T-cell (primary cell): ENCODE results near the gene C1QTNF9. TPM values are rescaled to one million over a fixed set of nuclear protein-coding genes. Genes with fewer than 3 reads are reported as not detected.

ENCODE experiments used
- ATAC-seq, 4 experiments: fragments of 200-7000 bp in 3 of 4; fragments of 150-1000 bp in 1 of 4; cut with Tn5 transposase; replicated peaks in 1 of 4; 1 replicate in 3 of 4; 2 replicates in 1 of 4; pipeline ENCODE4 v1.10.0; 2021; ENCODE audit warnings: moderate library complexity in 3 of 4, mild to moderate bottlenecking in 2 of 4, moderate number of reproducible peaks in 1 of 4
- CTCF ChIA-PET, 2 donors: fragments of 300-600 bp; sonication (Branson Sonifier 250); formaldehyde crosslinking; loops; one replicate each; lab custom pipeline; 2022; ENCODE audit warnings: antibody characterized with exemption in 2 of 2; lab: Charles Lee
- POLR2A ChIA-PET, 2 donors: fragments of 300-600 bp; sonication (Branson Sonifier 250); formaldehyde crosslinking; loops; one replicate each; lab custom pipeline; 2022; ENCODE audit warnings: antibody characterized with exemption in 2 of 2; lab: Charles Lee
- DNase-seq, 35 experiments: peaks; one replicate each; pipeline versions ENCODE4 v3.0.0 to v3.0.0-alpha.2; 2013 to 2023
- H3K27ac ChIP-seq: one replicate; pipeline ENCODE4 v1.5.1; 2013; ENCODE audit warnings: low read length
- H3K27me3 ChIP-seq, 2 experiments: replicated peaks in 1 of 2; 1 replicate in 1 of 2; 2 replicates in 1 of 2; pipeline versions ENCODE4 v1.6.1 to v1.7.0; 2013; ENCODE audit warnings: low read length in 1 of 2, mixed read lengths in 1 of 2; ENCODE audit not compliant: control insufficient read depth in 2 of 2, insufficient read depth in 2 of 2; ENCODE audit errors: extremely low read depth in 1 of 2
- H3K36me3 ChIP-seq, 2 donors: 1 replicate in 1 of 2; 2 replicates in 1 of 2; pipeline versions ENCODE4 v1.6.1 to v1.7.0; 2013; ENCODE audit warnings: low read length in 1 of 2; ENCODE audit not compliant: control insufficient read depth in 2 of 2, insufficient read depth in 1 of 2; ENCODE audit errors: extremely low read depth in 1 of 2
- H3K4me1 ChIP-seq, 2 experiments: 1 replicate in 1 of 2; 2 replicates in 1 of 2; pipeline versions ENCODE4 v1.6.1 to v1.7.0; 2013; ENCODE audit warnings: low read length in 2 of 2, mixed read lengths in 1 of 2; ENCODE audit not compliant: insufficient read depth in 2 of 2, control insufficient read depth in 1 of 2; ENCODE audit errors: extremely low read depth in 1 of 2
- H3K4me3 ChIP-seq, 2 donors: 1 replicate in 1 of 2; 2 replicates in 1 of 2; pipeline versions ENCODE4 v1.5.1 to v1.7.0; 2013; ENCODE audit warnings: mild to moderate bottlenecking in 2 of 2, low read length in 1 of 2, moderate library complexity in 1 of 2; ENCODE audit not compliant: control insufficient read depth in 1 of 2; ENCODE audit errors: extremely low read depth in 1 of 2
- H3K9me3 ChIP-seq: 2 replicates; pipeline ENCODE4 v1.7.0; 2013
- H3K27ac Mint-ChIP-seq, 2 donors: one replicate each; pipeline ENCODE4 v1.8.0; 2020 to 2021; ENCODE audit warnings: mild to moderate bottlenecking in 2 of 2, mixed read lengths in 2 of 2
- H3K27me3 Mint-ChIP-seq, 2 donors: one replicate each; pipeline ENCODE4 v1.8.0; 2021 to 2022; ENCODE audit warnings: mixed read lengths in 2 of 2
- H3K36me3 Mint-ChIP-seq: one replicate; pipeline ENCODE4 v1.8.0; 2021; ENCODE audit warnings: mixed read lengths
- H3K4me1 Mint-ChIP-seq, 3 donors: one replicate each; pipeline ENCODE4 v1.8.0; 2020 to 2022; ENCODE audit warnings: mixed read lengths in 3 of 3, mild to moderate bottlenecking in 1 of 3
- H3K4me3 Mint-ChIP-seq, 3 donors: one replicate each; pipeline ENCODE4 v1.8.0; 2020 to 2022; ENCODE audit warnings: mild to moderate bottlenecking in 3 of 3, mixed read lengths in 3 of 3, moderate library complexity in 3 of 3
- H3K9me3 Mint-ChIP-seq, 3 donors: one replicate each; pipeline ENCODE4 v1.8.0; 2020 to 2022; ENCODE audit warnings: mixed read lengths in 3 of 3
- WGBS: methylation state at CpG from one replicate; pipeline ENCODE4 v1.1.5; 2013; ENCODE audit warnings: missing lambda C conversion rate; ENCODE audit not compliant: insufficient coverage; 5-methylcytosine and 5-hydroxymethylcytosine counted together
- total RNA-seq, 35 experiments: library from RNA in 6 of 35; stranded (reverse) in 6 of 35; fragments of 120-200 nt in 1 of 35; gene quantifications; one replicate each; pipeline versions ENCODE4 v1.2.1 to v1.2.4 and lab custom pipeline; 2013 to 2026

Gene C1QTNF9
- total RNA-seq, 5 donors from 2014 or later (not counting 1 experiment from before 2014, with no cell fraction given) = 0.23 TPM; not detected in 4

DNA sequence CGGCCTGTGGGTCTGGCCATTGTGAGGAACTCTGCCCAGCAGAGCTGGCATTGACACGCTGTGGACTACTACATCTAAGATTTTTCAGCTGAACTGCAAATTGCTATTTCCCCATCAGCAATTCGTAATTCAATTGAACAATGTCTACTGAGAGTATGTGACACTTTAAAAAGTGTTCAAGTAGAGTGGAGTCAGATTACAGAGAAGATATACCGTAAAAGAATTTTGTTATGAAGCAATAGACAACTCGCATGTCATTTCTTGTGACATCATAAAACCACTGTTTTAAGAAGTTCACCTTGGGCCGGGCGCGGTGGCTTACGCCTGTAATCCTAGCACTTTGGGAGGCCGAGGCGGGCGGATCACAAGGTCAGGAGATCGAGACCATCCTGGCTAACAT lies 32.5 kb upstream of the C1QTNF9 start:
- Mint-ChIP-seq H3K4me3 (peak overlapping the region in 1 of 3 donors; percentile 59), H3K27ac (peak overlapping the region; percentile 11 to 55), H3K36me3 (peaks cover 34% of the 10 kb centered on the region), H3K4me1 (peaks cover 88 to 92% (median 90%) of the 10 kb centered on the region in 3 donors), H3K9me3 (no peaks in the 10 kb centered on the region), H3K27me3 (no peaks in the 10 kb centered on the region)
- CTCF ChIA-PET = interaction anchor here in 1 of 2 donors (1.3 kb wide), 1 partner anchor 13 kb away, joined by 4 read pairs; no protein-coding TSS in a partner anchor
- ATAC-seq (no peak), DNase-seq (no peak)
- no peaks in the 10 kb centered on the region for H3K27me3 ChIP-seq
- POLR2A ChIA-PET = interaction anchor here in 1 of 2 donors (0.6 to 1.2 kb wide), 3 partner anchors 11 to 19 kb away, joined by 3 to 8 read pairs (median 3); no protein-coding TSS in a partner anchor
- H3K4me3 ChIP-seq = no peak overlapping the region
- H3K27ac ChIP-seq = peak overlapping the region; percentile 83
- no peaks in the 10 kb centered on the region for H3K9me3 ChIP-seq
- peaks cover 56 to 87% of the 10 kb centered on the region in 2 experiments for H3K4me1 ChIP-seq
- peaks cover 11 to 31% of the 10 kb centered on the region in 2 donors for H3K36me3 ChIP-seq
- WGBS = no CpG with 5 or more reads among the region's 13 CpGs

DNA sequence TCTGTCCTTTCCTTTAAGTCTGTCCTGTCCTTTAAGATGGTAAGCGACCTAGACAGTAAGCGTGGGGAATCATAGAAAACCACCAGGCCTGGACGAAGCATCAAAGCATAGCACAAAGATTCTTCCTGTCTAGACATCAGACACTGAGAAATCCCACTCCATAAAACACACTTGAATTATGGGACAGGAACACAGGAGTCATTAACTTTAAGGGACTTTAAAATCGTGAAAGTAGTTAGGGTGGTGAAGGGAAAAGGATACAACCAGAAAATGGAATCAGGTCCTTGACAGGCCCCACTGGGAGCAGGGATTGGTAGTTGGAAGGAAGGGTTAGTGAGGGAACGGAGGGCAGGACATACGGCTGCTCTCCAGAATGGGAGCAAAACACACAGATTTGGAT lies 31.6 kb upstream of the C1QTNF9 start:
- H3K27ac Mint-ChIP-seq = peak overlapping the region; percentile 81
- ChIA-PET CTCF (interaction anchor here in 1 of 2 donors (0.9 to 1.3 kb wide), 2 partner anchors 13 to 117 kb away, joined by 3 to 4 read pairs; partner anchors contain the start of gene SPATA13), POLR2A (no interaction called here)
- Histone ChIP-seq H3K4me1 (peaks cover 48 to 81% of the 10 kb centered on the region in 2 experiments), H3K4me3 (no peak overlapping the region), H3K36me3 (peaks cover 11 to 36% of the 10 kb centered on the region in 2 donors), H3K27ac (no peak overlapping the region), H3K27me3 (no peaks in the 10 kb centered on the region), H3K9me3 (no peaks in the 10 kb centered on the region)
- 70% methylated on average over 2 of the region's 6 CpGs for WGBS
- H3K4me1 Mint-ChIP-seq = peaks cover 87 to 94% (median 93%) of the 10 kb centered on the region in 3 donors
- no peak for DNase-seq
- H3K27me3 Mint-ChIP-seq = no peaks in the 10 kb centered on the region
- no peaks in the 10 kb centered on the region for H3K9me3 Mint-ChIP-seq
- ATAC-seq = no peak
- H3K36me3 Mint-ChIP-seq = peaks cover 42% of the 10 kb centered on the region
- H3K4me3 Mint-ChIP-seq = peak overlapping the region in 1 of 3 donors; percentile 59

DNA sequence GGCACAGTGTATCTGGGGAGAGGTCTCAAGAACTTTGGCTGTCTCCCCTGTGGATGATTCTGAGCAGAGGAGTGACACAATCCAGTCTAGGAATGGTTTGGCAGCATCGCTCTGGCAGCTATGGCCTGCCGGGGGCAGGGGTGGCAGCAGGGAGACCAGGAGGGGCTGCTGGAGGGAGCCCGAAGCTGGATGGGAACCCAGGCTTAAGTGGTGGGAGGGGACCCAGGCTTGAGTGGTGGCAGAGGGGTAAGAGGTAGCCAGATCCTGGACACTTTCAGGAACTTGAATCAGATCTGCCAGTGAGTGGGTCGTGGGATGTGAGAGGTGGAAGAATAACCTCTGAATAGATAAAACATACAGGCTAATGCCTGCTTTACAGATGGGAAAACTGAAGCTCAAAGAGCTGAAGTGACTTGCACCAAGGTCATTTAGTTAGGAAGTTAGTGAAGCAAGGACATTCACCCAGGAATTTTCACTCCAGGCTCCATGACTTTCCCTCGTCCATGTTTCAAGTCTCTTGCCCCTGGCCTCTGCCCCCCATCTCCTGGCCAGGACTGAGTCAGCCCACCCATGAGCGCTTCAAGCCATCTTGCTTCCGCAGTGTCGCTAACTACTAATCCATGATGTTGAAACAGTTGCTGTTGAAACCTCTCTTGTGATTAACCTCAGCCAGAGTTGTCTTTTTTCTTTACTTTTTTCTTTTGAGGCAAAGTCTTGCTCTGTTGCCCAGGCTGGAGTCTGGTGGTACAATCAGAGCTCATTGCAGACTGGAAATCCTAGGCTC lies 29.9 kb upstream of the C1QTNF9 start:
- ChIA-PET POLR2A (interaction anchor here (0.6 to 0.7 kb wide), 2 partner anchors 14 to 871 kb away, joined by 3 to 6 read pairs; no protein-coding TSS in a partner anchor), CTCF (interaction anchor here (0.5 to 0.7 kb wide), 4 partner anchors 10 to 672 kb away, joined by 3 to 12 read pairs (median 6); no protein-coding TSS in a partner anchor)
- peaks cover 75 to 85% (median 81%) of the 10 kb centered on the region in 3 donors for H3K4me1 Mint-ChIP-seq
- H3K27me3 Mint-ChIP-seq = no peaks in the 10 kb centered on the region
- Histone ChIP-seq H3K36me3 (peaks cover 13 to 52% of the 10 kb centered on the region in 2 donors), H3K4me3 (no peak overlapping the region), H3K4me1 (peaks cover 33 to 67% of the 10 kb centered on the region in 2 experiments), H3K27ac (no peak overlapping the region), H3K27me3 (no peaks in the 10 kb centered on the region), H3K9me3 (no peaks in the 10 kb centered on the region)
- 90% methylated on average over 8 of the region's 8 CpGs for WGBS
- peak overlapping the region; percentile 67 to 75 for H3K27ac Mint-ChIP-seq
- no peaks in the 10 kb centered on the region for H3K9me3 Mint-ChIP-seq
- peaks cover 53% of the 10 kb centered on the region for H3K36me3 Mint-ChIP-seq
- no peak for DNase-seq
- no peak for ATAC-seq
- H3K4me3 Mint-ChIP-seq = peak overlapping the region in 1 of 3 donors; percentile 16

DNA sequence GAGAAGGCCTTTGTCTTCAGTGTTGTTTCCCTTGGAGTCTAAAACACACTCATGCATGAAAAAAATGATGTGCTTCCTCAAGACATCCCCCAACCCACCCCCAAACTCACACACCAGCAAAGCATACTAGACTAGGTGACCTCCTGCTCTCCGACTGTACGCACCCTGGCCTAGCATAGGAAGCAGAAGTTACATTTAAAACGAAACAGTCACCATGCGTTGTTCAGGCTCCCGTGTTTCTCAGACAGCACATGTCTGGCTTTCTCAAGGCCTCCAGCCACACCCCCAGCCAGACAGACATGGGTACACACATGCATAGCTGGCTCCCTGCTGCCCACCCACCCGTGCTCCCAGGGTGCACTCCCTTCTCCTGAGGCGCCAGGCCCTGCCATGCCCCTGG lies 28.7 kb upstream of the C1QTNF9 start:
- no peak for DNase-seq
- no peak overlapping the region for H3K4me3 ChIP-seq
- CTCF ChIA-PET = no interaction called here
- no peak for ATAC-seq
- Mint-ChIP-seq H3K4me1 (peaks cover 64 to 75% (median 69%) of the 10 kb centered on the region in 3 donors), H3K27me3 (no peaks in the 10 kb centered on the region), H3K9me3 (no peaks in the 10 kb centered on the region), H3K4me3 (no peak overlapping the region), H3K36me3 (peaks cover 60% of the 10 kb centered on the region), H3K27ac (peak overlapping the region; percentile 71 to 75)
- POLR2A ChIA-PET = no interaction called here
- H3K4me1 ChIP-seq = peaks cover 24 to 55% of the 10 kb centered on the region in 2 experiments
- no peak overlapping the region for H3K27ac ChIP-seq
- H3K36me3 ChIP-seq = peaks cover 18 to 63% of the 10 kb centered on the region in 2 donors
- H3K9me3 ChIP-seq = no peaks in the 10 kb centered on the region
- no peaks in the 10 kb centered on the region for H3K27me3 ChIP-seq
- WGBS = 84% methylated on average over 6 of the region's 7 CpGs

DNA sequence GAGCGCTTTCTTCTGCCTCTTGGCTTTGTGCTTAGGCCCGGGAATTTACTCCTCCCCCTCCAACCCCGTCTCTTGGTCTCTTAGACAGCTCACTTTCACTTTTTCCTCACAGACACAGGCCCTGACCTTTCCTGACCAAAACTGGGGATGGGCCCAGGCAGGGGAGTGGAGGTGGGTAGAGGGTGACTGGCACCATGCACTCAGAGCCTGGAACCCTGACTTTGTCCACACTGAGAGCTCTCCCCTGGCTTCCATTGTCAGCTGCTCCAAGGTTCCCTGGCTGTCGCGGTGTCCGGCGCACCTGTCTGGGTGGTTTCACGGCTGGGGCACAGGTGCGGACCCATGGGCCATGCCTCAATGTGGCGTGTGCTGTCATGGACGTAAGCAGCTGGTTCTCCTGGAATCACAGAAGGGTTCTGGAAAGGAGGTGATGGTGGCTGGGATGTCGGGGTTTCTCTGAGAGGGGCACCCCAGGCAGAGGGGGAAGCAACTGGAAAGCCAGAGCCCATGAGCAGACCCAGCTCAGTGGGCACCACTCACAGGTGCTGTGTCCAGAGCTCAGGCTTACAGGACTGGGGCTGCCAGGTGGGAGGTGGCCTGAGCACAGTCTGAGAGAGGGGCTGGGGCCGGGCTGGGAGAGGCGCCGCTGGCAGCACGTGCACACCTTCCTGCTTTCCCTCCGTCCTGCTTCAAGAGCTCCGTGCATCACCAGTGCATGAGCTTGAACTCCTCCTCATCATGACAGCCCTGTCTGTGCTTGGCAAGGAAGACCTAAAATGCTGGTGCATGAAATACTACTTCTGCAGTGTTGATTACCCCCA lies 28.0 kb upstream of the C1QTNF9 start:
- no peaks in the 10 kb centered on the region for H3K9me3 ChIP-seq
- DNase-seq = no peak
- peaks cover 18 to 52% of the 10 kb centered on the region in 2 experiments for H3K4me1 ChIP-seq
- Mint-ChIP-seq H3K4me3 (no peak overlapping the region), H3K27me3 (no peaks in the 10 kb centered on the region), H3K36me3 (peaks cover 64% of the 10 kb centered on the region), H3K27ac (peak overlapping the region; percentile 71), H3K9me3 (no peaks in the 10 kb centered on the region), H3K4me1 (peaks cover 59 to 68% (median 62%) of the 10 kb centered on the region in 3 donors)
- no peak for ATAC-seq
- CTCF ChIA-PET = interaction anchor here in 1 of 2 donors (0.5 kb wide), 1 partner anchor 1004 kb away, joined by 6 read pairs; no protein-coding TSS in a partner anchor
- peaks cover 22 to 70% of the 10 kb centered on the region in 2 donors for H3K36me3 ChIP-seq
- H3K27ac ChIP-seq = no peak overlapping the region
- no peak overlapping the region for H3K4me3 ChIP-seq
- over 99% methylated on average over 13 of the region's 18 CpGs for WGBS
- H3K27me3 ChIP-seq = no peaks in the 10 kb centered on the region
- POLR2A ChIA-PET = interaction anchor here in 1 of 2 donors (0.5 kb wide), 1 partner anchor 10 kb away, joined by 3 read pairs; no protein-coding TSS in a partner anchor
